GM23338 (cell line): Measurements from ENCODE around the gene DGCR8. TPM values are rescaled to one million over a fixed set of nuclear protein-coding genes. Genes with fewer than 3 reads are reported as not detected.

Experiments
- ATAC-seq: fragments of 200-7000 bp; cut with Tn5 transposase; 3 replicates; pipeline ENCODE4 v1.9.1; 2020
- DNase-seq: peaks from one replicate; pipeline ENCODE4 v3.0.0-alpha.2; 2015; ENCODE audit warnings: low spot score
- H2AFZ ChIP-seq: fragments of 200-600 bp; sonication (generic); 2 replicates; pipeline ENCODE4 v1.8.0; 2016; ENCODE audit warnings: antibody characterized with exemption, mild to moderate bottlenecking, moderate library complexity
- H3F3A ChIP-seq: fragments of 200-600 bp; sonication (generic); replicated peaks from 2 replicates; pipeline ENCODE4 v1.8.0; 2017; ENCODE audit warnings: antibody characterized with exemption, mixed run types, low read depth
- H3K27ac ChIP-seq: fragments of 200-600 bp; sonication (generic); 2 replicates; pipeline ENCODE4 v1.6.1; 2016; ENCODE audit warnings: low read depth
- H3K27me3 ChIP-seq: fragments of 200-600 bp; sonication (generic); 2 replicates; pipeline ENCODE4 v1.8.0; 2016; ENCODE audit warnings: mild to moderate bottlenecking, mixed run types, moderate library complexity; ENCODE audit not compliant: insufficient read depth
- H3K36me3 ChIP-seq: fragments of 200-600 bp; sonication (generic); 2 replicates; pipeline ENCODE4 v1.8.0; 2016; ENCODE audit warnings: mild to moderate bottlenecking; ENCODE audit not compliant: insufficient read depth
- H3K4me1 ChIP-seq: fragments of 200-600 bp; sonication (generic); 2 replicates; pipeline ENCODE4 v1.8.0; 2016; ENCODE audit warnings: mild to moderate bottlenecking, moderate library complexity; ENCODE audit not compliant: insufficient read depth
- H3K4me2 ChIP-seq: fragments of 200-600 bp; sonication (generic); 2 replicates; pipeline ENCODE4 v1.7.1; 2017; ENCODE audit warnings: mixed run types
- H3K4me3 ChIP-seq: fragments of 200-600 bp; sonication (generic); 2 replicates; pipeline ENCODE4 v1.6.1; 2016; ENCODE audit warnings: mixed run types
- H3K79me2 ChIP-seq: fragments of 200-600 bp; sonication (generic); replicated peaks from 2 replicates; pipeline ENCODE4 v1.8.0; 2017; ENCODE audit warnings: mild to moderate bottlenecking; ENCODE audit not compliant: insufficient read depth
- H3K9me2 ChIP-seq: fragments of 200-600 bp; sonication (generic); 2 replicates; pipeline ENCODE4 v1.8.0; 2017; ENCODE audit not compliant: insufficient read depth
- H4K20me1 ChIP-seq: fragments of 200-600 bp; sonication (generic); replicated peaks from 2 replicates; pipeline ENCODE4 v1.8.0; 2017; ENCODE audit warnings: mild to moderate bottlenecking; ENCODE audit not compliant: insufficient read depth
- H3K27ac Mint-ChIP-seq: 2 replicates; pipeline ENCODE4 v1.8.0; 2020; ENCODE audit warnings: inconsistent platforms, mild to moderate bottlenecking, moderate library complexity, mixed read lengths
- H3K27me3 Mint-ChIP-seq: 3 replicates; pipeline ENCODE4 v1.8.0; 2022; ENCODE audit warnings: low read depth, mild to moderate bottlenecking, moderate library complexity, mixed read lengths, inconsistent platforms; ENCODE audit not compliant: insufficient read depth, poor library complexity
- H3K36me3 Mint-ChIP-seq: 3 replicates; pipeline ENCODE4 v1.8.0; 2021; ENCODE audit warnings: low read depth, mild to moderate bottlenecking, inconsistent platforms, moderate library complexity, mixed read lengths
- H3K4me1 Mint-ChIP-seq: 3 replicates; pipeline ENCODE4 v1.8.0; 2020; ENCODE audit warnings: mild to moderate bottlenecking, inconsistent platforms, mixed read lengths
- H3K4me3 Mint-ChIP-seq: 3 replicates; pipeline ENCODE4 v1.8.0; 2021; ENCODE audit warnings: moderate library complexity, mild to moderate bottlenecking, inconsistent platforms, mixed read lengths
- H3K9me3 Mint-ChIP-seq: 3 replicates; pipeline ENCODE4 v1.8.0; 2020; ENCODE audit warnings: moderate library complexity, mild to moderate bottlenecking, inconsistent platforms, mixed read lengths
- CREB1 ChIP-seq: fragments of 250-450 bp; sonication (Bioruptor Pico); IDR thresholded peaks from 2 replicates; pipeline ENCODE4 v1.5.0; 2020; ENCODE audit warnings: low read depth, mild to moderate bottlenecking, moderate library complexity
- EZH2 ChIP-seq: fragments of 200-600 bp; sonication (generic); IDR thresholded peaks from one replicate; pipeline ENCODE4 v1.8.0; 2017; ENCODE audit warnings: antibody characterized with exemption, mild to moderate bottlenecking, low read depth; ENCODE audit not compliant: unreplicated experiment
- EZH2phosphoT487 ChIP-seq: fragments of 200-600 bp; sonication (generic); IDR thresholded peaks from one replicate; pipeline ENCODE4 v1.8.1; 2018; ENCODE audit warnings: antibody characterized with exemption; ENCODE audit not compliant: unreplicated experiment
- JUNB ChIP-seq: IDR thresholded peaks from one replicate; pipeline ENCODE4 v1.6.1; 2016; ENCODE audit warnings: antibody characterized with exemption; ENCODE audit not compliant: unreplicated experiment
- NANOG ChIP-seq: IDR thresholded peaks from 2 replicates; pipeline ENCODE4 v1.6.1; 2016; ENCODE audit warnings: antibody characterized with exemption, borderline replicate concordance
- STAT1 ChIP-seq: IDR thresholded peaks from one replicate; pipeline ENCODE4 v1.6.1; 2016; ENCODE audit warnings: antibody characterized with exemption; ENCODE audit not compliant: unreplicated experiment
- ZNF114 ChIP-seq: fragments of 250-450 bp; sonication (Bioruptor Pico); IDR thresholded peaks from 2 replicates; pipeline ENCODE4 v1.5.0; 2020; ENCODE audit warnings: mild to moderate bottlenecking, moderate library complexity
- ZNF331 ChIP-seq: fragments of 250-450 bp; sonication (Bioruptor Pico); IDR thresholded peaks from 2 replicates; pipeline ENCODE4 v1.5.0; 2020; ENCODE audit warnings: low read depth, mild to moderate bottlenecking, moderate library complexity
- polyA plus RNA-seq: library from polyadenylated mRNA; unstranded; fragments of >200 nt; fragmentation: Nextera tagmentation; extraction: Ambion mirVana; gene quantifications from 2 replicates; pipeline ENCODE4 v1.2.1, GENCODE V29; 2016
- total RNA-seq: library from RNA; depleted of rRNA; stranded (reverse); fragments of >200 nt; shearing (Covaris generic); gene quantifications from 2 replicates; pipeline ENCODE4 v1.2.3, GENCODE V29; 2014
- TF ChIP-seq, protein P1 (sequence below), 2 experiments: fragments of 200-600 bp in 1 of 2; sonication (generic) in 1 of 2; conservative IDR thresholded peaks; 2 replicates each; pipeline versions ENCODE4 v1.5.1 to v1.6.1; 2016 to 2017; ENCODE audit warnings: antibody characterized with exemption in 2 of 2, low read depth in 2 of 2, mild to moderate bottlenecking in 2 of 2, moderate library complexity in 1 of 2
- TF ChIP-seq, protein P2 (sequence below): IDR thresholded peaks from one replicate; pipeline ENCODE4 v1.6.1; 2018; ENCODE audit warnings: antibody characterized with exemption; ENCODE audit not compliant: unreplicated experiment
- TF ChIP-seq, protein P3 (sequence below): IDR thresholded peaks from 2 replicates; pipeline ENCODE4 v1.6.1; 2016; ENCODE audit warnings: antibody characterized with exemption

DGCR8 gene
- total and polyA plus RNA-seq, 2 experiments from 2014 or later, result 12.2 to 48.9 TPM

DNA sequence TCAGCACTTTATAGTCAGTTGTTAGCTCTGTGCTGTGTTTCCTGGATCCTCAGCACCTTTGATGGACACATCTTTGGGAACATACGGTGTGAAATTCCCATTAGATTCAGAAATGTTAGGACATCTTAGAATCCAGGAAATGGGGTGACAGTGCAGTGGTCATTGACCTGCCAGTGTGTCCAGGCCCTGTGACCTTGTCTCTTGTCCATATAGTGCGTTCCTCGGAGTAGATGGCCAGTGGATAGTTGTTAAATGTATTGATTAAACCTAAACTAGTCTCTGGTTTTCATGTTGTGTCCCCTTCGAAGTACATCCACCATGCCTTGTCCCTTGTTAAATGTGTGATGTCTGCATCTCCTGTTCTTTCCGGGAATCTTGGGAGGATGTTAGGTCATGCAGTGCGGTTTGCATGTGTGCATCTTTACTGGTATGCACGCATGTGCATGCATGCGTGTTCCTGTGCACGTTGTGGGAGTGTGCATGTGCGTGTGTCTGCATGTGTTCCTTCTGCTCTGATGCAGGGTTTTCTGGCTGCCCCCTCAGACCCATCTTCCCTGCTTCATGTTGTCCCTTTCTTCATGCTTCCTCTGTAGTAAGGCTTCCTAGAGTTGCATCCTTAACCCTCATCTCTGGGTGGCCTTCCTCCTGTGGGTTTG, 4.0 kb downstream of the DGCR8 start:
- Histone ChIP-seq H3K36me3 (peaks cover 21% of the 10 kb centered on the region), H4K20me1 (peaks cover 57% of the 10 kb centered on the region), H3K4me1 (peaks cover 12% of the 10 kb centered on the region; the same call in 1 of the 2 replicates), H3K4me3 (no peak overlapping the region), H2AFZ (no peak overlapping the region), H3K27me3 (no peaks in the 10 kb centered on the region), H3K79me2 (peaks cover 82% of the 10 kb centered on the region), H3K4me2 (peak overlapping the region; percentile 43; the same call in 1 of the 2 replicates), H3K27ac (0 out of 2 replicates have a peak overlapping the region, but pooled peaks have one; percentile 79), H3F3A (peaks cover 29% of the 10 kb centered on the region), H3K9me2 (no peaks in the 10 kb centered on the region)
- TF ChIP-seq, protein P1, sequence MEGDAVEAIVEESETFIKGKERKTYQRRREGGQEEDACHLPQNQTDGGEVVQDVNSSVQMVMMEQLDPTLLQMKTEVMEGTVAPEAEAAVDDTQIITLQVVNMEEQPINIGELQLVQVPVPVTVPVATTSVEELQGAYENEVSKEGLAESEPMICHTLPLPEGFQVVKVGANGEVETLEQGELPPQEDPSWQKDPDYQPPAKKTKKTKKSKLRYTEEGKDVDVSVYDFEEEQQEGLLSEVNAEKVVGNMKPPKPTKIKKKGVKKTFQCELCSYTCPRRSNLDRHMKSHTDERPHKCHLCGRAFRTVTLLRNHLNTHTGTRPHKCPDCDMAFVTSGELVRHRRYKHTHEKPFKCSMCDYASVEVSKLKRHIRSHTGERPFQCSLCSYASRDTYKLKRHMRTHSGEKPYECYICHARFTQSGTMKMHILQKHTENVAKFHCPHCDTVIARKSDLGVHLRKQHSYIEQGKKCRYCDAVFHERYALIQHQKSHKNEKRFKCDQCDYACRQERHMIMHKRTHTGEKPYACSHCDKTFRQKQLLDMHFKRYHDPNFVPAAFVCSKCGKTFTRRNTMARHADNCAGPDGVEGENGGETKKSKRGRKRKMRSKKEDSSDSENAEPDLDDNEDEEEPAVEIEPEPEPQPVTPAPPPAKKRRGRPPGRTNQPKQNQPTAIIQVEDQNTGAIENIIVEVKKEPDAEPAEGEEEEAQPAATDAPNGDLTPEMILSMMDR (conservative IDR thresholded peaks at IDR 0.05; ENCODE audit: low read depth in 2 of 2), result no peak
- TF ChIP-seq CREB1 (CRISPR knock-in tag), result no peak
- TF ChIP-seq EZH2, result no peak
- no peak for TF ChIP-seq ZNF331 (CRISPR knock-in tag)
- TF ChIP-seq STAT1, result no peak
- no peak for TF ChIP-seq JUNB
- TF ChIP-seq, protein P2, sequence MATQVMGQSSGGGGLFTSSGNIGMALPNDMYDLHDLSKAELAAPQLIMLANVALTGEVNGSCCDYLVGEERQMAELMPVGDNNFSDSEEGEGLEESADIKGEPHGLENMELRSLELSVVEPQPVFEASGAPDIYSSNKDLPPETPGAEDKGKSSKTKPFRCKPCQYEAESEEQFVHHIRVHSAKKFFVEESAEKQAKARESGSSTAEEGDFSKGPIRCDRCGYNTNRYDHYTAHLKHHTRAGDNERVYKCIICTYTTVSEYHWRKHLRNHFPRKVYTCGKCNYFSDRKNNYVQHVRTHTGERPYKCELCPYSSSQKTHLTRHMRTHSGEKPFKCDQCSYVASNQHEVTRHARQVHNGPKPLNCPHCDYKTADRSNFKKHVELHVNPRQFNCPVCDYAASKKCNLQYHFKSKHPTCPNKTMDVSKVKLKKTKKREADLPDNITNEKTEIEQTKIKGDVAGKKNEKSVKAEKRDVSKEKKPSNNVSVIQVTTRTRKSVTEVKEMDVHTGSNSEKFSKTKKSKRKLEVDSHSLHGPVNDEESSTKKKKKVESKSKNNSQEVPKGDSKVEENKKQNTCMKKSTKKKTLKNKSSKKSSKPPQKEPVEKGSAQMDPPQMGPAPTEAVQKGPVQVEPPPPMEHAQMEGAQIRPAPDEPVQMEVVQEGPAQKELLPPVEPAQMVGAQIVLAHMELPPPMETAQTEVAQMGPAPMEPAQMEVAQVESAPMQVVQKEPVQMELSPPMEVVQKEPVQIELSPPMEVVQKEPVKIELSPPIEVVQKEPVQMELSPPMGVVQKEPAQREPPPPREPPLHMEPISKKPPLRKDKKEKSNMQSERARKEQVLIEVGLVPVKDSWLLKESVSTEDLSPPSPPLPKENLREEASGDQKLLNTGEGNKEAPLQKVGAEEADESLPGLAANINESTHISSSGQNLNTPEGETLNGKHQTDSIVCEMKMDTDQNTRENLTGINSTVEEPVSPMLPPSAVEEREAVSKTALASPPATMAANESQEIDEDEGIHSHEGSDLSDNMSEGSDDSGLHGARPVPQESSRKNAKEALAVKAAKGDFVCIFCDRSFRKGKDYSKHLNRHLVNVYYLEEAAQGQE, result no peak
- no peak for TF ChIP-seq EZH2phosphoT487
- no peak for TF ChIP-seq ZNF114
- TF ChIP-seq, protein P3, sequence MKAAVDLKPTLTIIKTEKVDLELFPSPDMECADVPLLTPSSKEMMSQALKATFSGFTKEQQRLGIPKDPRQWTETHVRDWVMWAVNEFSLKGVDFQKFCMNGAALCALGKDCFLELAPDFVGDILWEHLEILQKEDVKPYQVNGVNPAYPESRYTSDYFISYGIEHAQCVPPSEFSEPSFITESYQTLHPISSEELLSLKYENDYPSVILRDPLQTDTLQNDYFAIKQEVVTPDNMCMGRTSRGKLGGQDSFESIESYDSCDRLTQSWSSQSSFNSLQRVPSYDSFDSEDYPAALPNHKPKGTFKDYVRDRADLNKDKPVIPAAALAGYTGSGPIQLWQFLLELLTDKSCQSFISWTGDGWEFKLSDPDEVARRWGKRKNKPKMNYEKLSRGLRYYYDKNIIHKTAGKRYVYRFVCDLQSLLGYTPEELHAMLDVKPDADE, result no peak
- TF ChIP-seq NANOG, result no peak
- Mint-ChIP-seq H3K27ac (peak overlapping the region; percentile 70; the same call in 1 of the 2 replicates), H3K4me3 (peak overlapping the region; percentile 11; the same call in 2 of the 3 replicates), H3K4me1 (peaks cover 36% of the 10 kb centered on the region), H3K36me3 (peaks cover 59% of the 10 kb centered on the region), H3K9me3 (no peaks in the 10 kb centered on the region; the same call in 2 of the 3 replicates), H3K27me3 (peaks cover 37% of the 10 kb centered on the region)
- DNase-seq (no peak), ATAC-seq (no peak)
